ENCODE results near the gene RBPJ.
"Not testable (repeated sequence)": the region's sequence is repeated elsewhere in the genome, so short reads cannot be mapped to it uniquely, and the experiment has no call there.

RBPJ gene

GRCh38 chr4:26331380-26331950, 10.7 kb downstream of the RBPJ start:
- in situ Hi-C loops (cut with MboI; ENCODE audit: low sequenced_read_pairs): no loop called here

GRCh38 chr4:26334366-26334765, 13.6 kb downstream of the RBPJ start:
- in situ Hi-C loops (cut with MboI; ENCODE audit: low sequenced_read_pairs): no loop called here

GRCh38 chr4:26337612-26338011, 16.8 kb downstream of the RBPJ start:
- in situ Hi-C loops (cut with MboI; ENCODE audit: low sequenced_read_pairs): no loop called here

GRCh38 chr4:26342328-26343037, 21.7 kb downstream of the RBPJ start:
- in situ Hi-C loops (cut with MboI; ENCODE audit: low sequenced_read_pairs): no loop called here

GRCh38 chr4:26343038-26343398, 22.2 kb downstream of the RBPJ start:
- in situ Hi-C loops (cut with MboI; ENCODE audit: low sequenced_read_pairs): no loop called here

GRCh38 chr4:26344901-26345564, 24.2 kb downstream of the RBPJ start:
- in situ Hi-C loops (cut with MboI; ENCODE audit: low sequenced_read_pairs): no loop called here

GRCh38 chr4:26345565-26345938, 24.7 kb downstream of the RBPJ start:
- in situ Hi-C loops (cut with MboI; ENCODE audit: low sequenced_read_pairs): no loop called here

GRCh38 chr4:26346203-26346620, 25.4 kb downstream of the RBPJ start:
- in situ Hi-C loops (cut with MboI; ENCODE audit: low sequenced_read_pairs): no loop called here

- in situ Hi-C loops (cut with MboI; ENCODE audit: low sequenced_read_pairs): no loop called here
Observed at GRCh38 chr4:26349496-26349895, 28.7 kb downstream of the RBPJ start.

GRCh38 chr4:26351685-26352084, 30.9 kb downstream of the RBPJ start:
- in situ Hi-C loops (cut with MboI; ENCODE audit: low sequenced_read_pairs): no loop called here

- in situ Hi-C loops (cut with MboI; ENCODE audit: low sequenced_read_pairs): no loop called here
Observed at GRCh38 chr4:26354491-26354890, 33.7 kb downstream of the RBPJ start.

- in situ Hi-C loops (cut with MboI; ENCODE audit: low sequenced_read_pairs): no loop called here
Observed at GRCh38 chr4:26355392-26356052, 34.7 kb downstream of the RBPJ start.

GRCh38 chr4:26356081-26356501, 35.3 kb downstream of the RBPJ start:
- in situ Hi-C loops (cut with MboI; ENCODE audit: low sequenced_read_pairs): no loop called here

- in situ Hi-C loops (cut with MboI; ENCODE audit: low sequenced_read_pairs): not testable (repeated sequence)
Observed at GRCh38 chr4:26359521-26359920, 38.7 kb downstream of the RBPJ start.

- in situ Hi-C loops (cut with MboI; ENCODE audit: low sequenced_read_pairs): no loop called here
Observed at GRCh38 chr4:26360273-26360672, 39.5 kb downstream of the RBPJ start.

- in situ Hi-C loops (cut with MboI; ENCODE audit: low sequenced_read_pairs): no loop called here
Observed at GRCh38 chr4:26360864-26361263, 40.0 kb downstream of the RBPJ start.

GRCh38 chr4:26361297-26361696, 40.5 kb downstream of the RBPJ start:
- in situ Hi-C loops (cut with MboI; ENCODE audit: low sequenced_read_pairs): no loop called here

GRCh38 chr4:26362745-26363439, 42.1 kb downstream of the RBPJ start:
- in situ Hi-C loops (cut with MboI; ENCODE audit: low sequenced_read_pairs): no loop called here

- in situ Hi-C loops (cut with MboI; ENCODE audit: low sequenced_read_pairs): no loop called here
Observed at GRCh38 chr4:26365537-26366150, 44.8 kb downstream of the RBPJ start.

- in situ Hi-C loops (cut with MboI; ENCODE audit: low sequenced_read_pairs): no loop called here
Observed at GRCh38 chr4:26367811-26368210, 47.0 kb downstream of the RBPJ start.

- in situ Hi-C loops (cut with MboI; ENCODE audit: low sequenced_read_pairs): no loop called here
Observed at GRCh38 chr4:26368685-26369084, 47.9 kb downstream of the RBPJ start.
